ENCODE results near the gene CSN2. TPM values are rescaled to one million over a fixed set of nuclear protein-coding genes. Genes with fewer than 3 reads are reported as not detected.

The CSN2 gene, protein sequence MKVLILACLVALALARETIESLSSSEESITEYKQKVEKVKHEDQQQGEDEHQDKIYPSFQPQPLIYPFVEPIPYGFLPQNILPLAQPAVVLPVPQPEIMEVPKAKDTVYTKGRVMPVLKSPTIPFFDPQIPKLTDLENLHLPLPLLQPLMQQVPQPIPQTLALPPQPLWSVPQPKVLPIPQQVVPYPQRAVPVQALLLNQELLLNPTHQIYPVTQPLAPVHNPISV
- not detected in 2 replicates for total RNA-seq
- long read RNA-seq = 0 reads

DNA sequence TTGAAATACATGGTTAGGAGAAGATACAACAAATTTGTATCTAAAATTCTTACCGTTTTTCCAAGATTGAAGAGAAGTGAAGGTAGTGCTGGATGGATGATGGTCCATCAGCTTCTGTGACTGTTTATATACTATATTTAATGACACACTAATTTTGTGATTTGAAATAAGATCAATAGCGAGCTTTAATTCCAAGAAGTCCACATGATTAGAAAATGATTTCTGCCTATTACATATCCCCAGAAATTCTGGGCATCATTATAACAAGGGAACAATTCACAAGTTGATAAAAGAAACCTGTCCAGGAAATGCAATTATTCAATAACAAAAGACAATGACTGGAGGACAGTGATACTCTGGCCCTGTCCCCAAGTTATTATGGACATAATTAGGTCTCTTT is at the start of gene CSN2:
CSN2 (minus strand) TSS at position 101 of the 400 bp plus-strand sequence. CDS start 4,733 bp downstream, outside the sequence.
- Mint-ChIP-seq H3K27me3 (no peaks in the 10 kb centered on the region), H3K9me3 (ENCODE audit: low read depth) (no peaks in the 10 kb centered on the region), H3K27ac (no peak within 1 kb of the TSS), H3K4me1 (ENCODE audit: low read depth) (no peaks in the 10 kb centered on the region), H3K4me3 (ENCODE audit: low read depth) (no peak within 1 kb of the TSS), H3K36me3 (ENCODE audit: insufficient read depth) (no peaks in the 10 kb centered on the region)
- no peak for DNase-seq (ENCODE audit: low spot score, unreplicated experiment)
- TF ChIP-seq, protein P1, sequence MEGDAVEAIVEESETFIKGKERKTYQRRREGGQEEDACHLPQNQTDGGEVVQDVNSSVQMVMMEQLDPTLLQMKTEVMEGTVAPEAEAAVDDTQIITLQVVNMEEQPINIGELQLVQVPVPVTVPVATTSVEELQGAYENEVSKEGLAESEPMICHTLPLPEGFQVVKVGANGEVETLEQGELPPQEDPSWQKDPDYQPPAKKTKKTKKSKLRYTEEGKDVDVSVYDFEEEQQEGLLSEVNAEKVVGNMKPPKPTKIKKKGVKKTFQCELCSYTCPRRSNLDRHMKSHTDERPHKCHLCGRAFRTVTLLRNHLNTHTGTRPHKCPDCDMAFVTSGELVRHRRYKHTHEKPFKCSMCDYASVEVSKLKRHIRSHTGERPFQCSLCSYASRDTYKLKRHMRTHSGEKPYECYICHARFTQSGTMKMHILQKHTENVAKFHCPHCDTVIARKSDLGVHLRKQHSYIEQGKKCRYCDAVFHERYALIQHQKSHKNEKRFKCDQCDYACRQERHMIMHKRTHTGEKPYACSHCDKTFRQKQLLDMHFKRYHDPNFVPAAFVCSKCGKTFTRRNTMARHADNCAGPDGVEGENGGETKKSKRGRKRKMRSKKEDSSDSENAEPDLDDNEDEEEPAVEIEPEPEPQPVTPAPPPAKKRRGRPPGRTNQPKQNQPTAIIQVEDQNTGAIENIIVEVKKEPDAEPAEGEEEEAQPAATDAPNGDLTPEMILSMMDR (IDR thresholded peaks at IDR 0.05; ENCODE audit: unreplicated experiment) = no peak

DNA sequence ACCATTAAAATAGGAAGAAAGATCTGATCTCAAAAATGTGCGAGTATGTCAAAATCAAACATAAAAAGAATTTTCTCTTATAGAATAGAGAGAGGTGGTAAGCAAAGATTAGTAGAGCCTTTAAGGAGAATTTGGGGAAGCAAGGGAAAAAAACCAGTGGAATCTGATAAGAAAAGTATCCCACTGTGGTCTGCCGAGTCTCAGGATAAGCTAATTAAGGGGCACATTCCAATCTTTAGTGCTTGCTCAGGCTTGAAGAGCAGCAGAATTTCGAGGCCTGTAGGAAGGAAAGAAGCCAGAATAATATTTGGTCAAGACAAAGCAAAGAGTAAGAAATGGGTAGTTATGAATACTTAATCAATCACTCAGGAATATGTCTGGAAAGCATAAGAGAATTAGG is 43.2 kb upstream of the CSN2 start:
- no peaks in the 10 kb centered on the region for H3K36me3 Mint-ChIP-seq (ENCODE audit: insufficient read depth)
- DNase-seq (ENCODE audit: low spot score, unreplicated experiment) = no peak

DNA sequence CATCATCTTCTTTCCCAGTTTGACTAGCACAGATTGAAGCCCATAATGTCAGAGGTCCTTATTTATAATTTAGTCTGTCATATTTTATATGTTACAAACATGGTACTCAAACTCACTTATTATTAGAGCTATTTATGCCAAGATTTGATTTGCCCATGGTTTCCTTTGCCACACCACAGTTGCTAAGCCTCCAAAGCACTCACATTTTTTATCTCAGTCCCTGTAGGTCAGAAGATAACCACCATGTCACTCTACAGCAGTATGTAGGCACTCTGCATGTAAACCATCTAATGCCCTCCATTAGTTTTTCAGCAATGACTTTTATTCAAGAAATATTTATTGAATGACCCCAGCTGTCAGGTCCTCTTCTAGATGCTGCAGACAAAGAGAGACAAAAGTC is 37.0 kb upstream of the CSN2 start:
- Mint-ChIP-seq H3K9me3 (ENCODE audit: low read depth) (no peaks in the 10 kb centered on the region), H3K36me3 (ENCODE audit: insufficient read depth) (no peaks in the 10 kb centered on the region), H3K4me3 (ENCODE audit: low read depth) (no peak overlapping the region), H3K4me1 (ENCODE audit: low read depth) (no peaks in the 10 kb centered on the region), H3K27ac (no peak overlapping the region), H3K27me3 (no peaks in the 10 kb centered on the region)
- TF ChIP-seq, protein P1 (IDR thresholded peaks at IDR 0.05; ENCODE audit: unreplicated experiment) = no peak
- no peak for DNase-seq (ENCODE audit: low spot score, unreplicated experiment)

More for the DNA sequence above, 43.2 kb upstream of the CSN2 start:
- no peak overlapping the region for H3K4me3 Mint-ChIP-seq (ENCODE audit: low read depth)
- no peak overlapping the region for H3K27ac Mint-ChIP-seq
- TF ChIP-seq, protein P1 (IDR thresholded peaks at IDR 0.05; ENCODE audit: unreplicated experiment) = no peak
- no peaks in the 10 kb centered on the region for H3K27me3 Mint-ChIP-seq
- no peaks in the 10 kb centered on the region for H3K4me1 Mint-ChIP-seq (ENCODE audit: low read depth)
- no peaks in the 10 kb centered on the region for H3K9me3 Mint-ChIP-seq (ENCODE audit: low read depth)

DNA sequence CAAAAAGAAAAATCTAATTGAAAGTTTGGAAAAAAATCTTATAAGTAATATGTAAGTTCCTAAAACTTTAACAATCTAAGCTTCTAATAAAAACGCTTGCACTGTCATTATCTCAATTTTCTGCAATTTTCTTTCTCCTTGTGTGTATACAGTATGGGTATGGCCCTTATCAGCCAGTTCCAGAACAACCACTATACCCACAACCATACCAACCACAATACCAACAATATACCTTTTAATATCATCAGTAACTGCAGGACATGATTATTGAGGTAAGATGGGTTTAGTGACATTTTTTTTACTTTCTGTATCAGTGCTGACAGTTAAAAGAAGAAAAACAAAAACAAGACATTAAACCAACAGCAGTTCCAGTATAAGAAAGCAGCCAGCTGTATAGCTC is 35.2 kb upstream of the CSN2 start:
- H3K4me3 Mint-ChIP-seq (ENCODE audit: low read depth) = no peak overlapping the region
- no peaks in the 10 kb centered on the region for H3K9me3 Mint-ChIP-seq (ENCODE audit: low read depth)
- H3K27ac Mint-ChIP-seq = no peak overlapping the region
- H3K27me3 Mint-ChIP-seq = no peaks in the 10 kb centered on the region
- no peaks in the 10 kb centered on the region for H3K36me3 Mint-ChIP-seq (ENCODE audit: insufficient read depth)
- TF ChIP-seq, protein P1 (IDR thresholded peaks at IDR 0.05; ENCODE audit: unreplicated experiment) = no peak
- DNase-seq (ENCODE audit: low spot score, unreplicated experiment) = no peak
- H3K4me1 Mint-ChIP-seq (ENCODE audit: low read depth) = no peaks in the 10 kb centered on the region

DNA sequence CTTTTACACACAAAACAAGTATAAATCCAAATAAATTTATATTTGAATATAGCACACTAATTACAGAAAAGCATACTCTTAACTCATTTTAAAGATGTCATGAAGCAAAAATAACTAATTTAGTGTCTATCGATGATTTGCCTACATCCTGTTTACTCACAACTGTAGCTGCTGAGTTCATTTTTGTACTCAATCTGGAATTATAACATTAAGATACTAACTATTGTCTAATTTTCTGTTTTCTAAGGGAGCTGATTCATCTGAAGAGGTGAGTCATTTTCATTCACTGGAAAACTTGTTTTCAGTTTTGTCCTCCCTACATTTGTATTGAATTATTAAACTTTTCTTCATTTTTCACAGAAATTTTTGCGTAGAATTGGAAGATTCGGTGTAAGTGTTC is 33.9 kb upstream of the CSN2 start:
- Mint-ChIP-seq H3K4me3 (ENCODE audit: low read depth) (no peak overlapping the region), H3K27ac (no peak overlapping the region), H3K36me3 (ENCODE audit: insufficient read depth) (no peaks in the 10 kb centered on the region), H3K27me3 (no peaks in the 10 kb centered on the region), H3K4me1 (ENCODE audit: low read depth) (no peaks in the 10 kb centered on the region), H3K9me3 (ENCODE audit: low read depth) (no peaks in the 10 kb centered on the region)
- no peak for DNase-seq (ENCODE audit: low spot score, unreplicated experiment)
- TF ChIP-seq, protein P1 (IDR thresholded peaks at IDR 0.05; ENCODE audit: unreplicated experiment) = no peak
